Urothelium cell line (cell line): Measurements from ENCODE around the gene C9orf43.
"Not testable (repeated sequence)": the region's sequence is repeated elsewhere in the genome, so short reads cannot be mapped to it uniquely, and the experiment has no call there.

Experiments used
- DNase-seq: peaks from one replicate; pipeline ENCODE4 v3.0.0; 2011; ENCODE audit warnings: low spot score, mixed read lengths
- FAIRE-seq: peaks from 2 replicates; lab custom pipeline; 2011; peaks lifted over from hg19 to GRCh38; lab: Jason Lieb, UNC

Gene C9orf43

GRCh38 chr9:113416149-113416721 lies 5.7 kb downstream of the C9orf43 start:
- FAIRE-seq (no peak), DNase-seq (no peak)

- FAIRE-seq (no peak), DNase-seq (no peak)
These were observed 6.8 kb downstream of the C9orf43 start for GRCh38 chr9:113417370-113417769.

GRCh38 chr9:113421726-113422125 lies 11.2 kb downstream of the C9orf43 start:
- DNase-seq (no peak), FAIRE-seq (no peak)

- no peak for FAIRE-seq
- no peak for DNase-seq
These were observed 14.5 kb downstream of the C9orf43 start for GRCh38 chr9:113425072-113425471.

GRCh38 chr9:113426701-113427100 lies 16.2 kb downstream of the C9orf43 start:
- no peak for FAIRE-seq

GRCh38 chr9:113427629-113428028 lies 17.1 kb downstream of the C9orf43 start:
- FAIRE-seq: no peak

More at GRCh38 chr9:113426701-113427100, 16.2 kb downstream of the C9orf43 start:
- DNase-seq: no peak

GRCh38 chr9:113428062-113428615 lies 17.6 kb downstream of the C9orf43 start:
- DNase-seq: no peak
- no peak for FAIRE-seq

More at GRCh38 chr9:113427629-113428028, 17.1 kb downstream of the C9orf43 start:
- no peak for DNase-seq

- no peak for DNase-seq
- no peak for FAIRE-seq
These were observed 20.6 kb downstream of the C9orf43 start for GRCh38 chr9:113431191-113431590.

GRCh38 chr9:113436728-113437515 lies 26.4 kb downstream of the C9orf43 start:
- FAIRE-seq (no peak), DNase-seq (no peak)

- not testable (repeated sequence) for FAIRE-seq
These were observed 27.2 kb downstream of the C9orf43 start for GRCh38 chr9:113437716-113438115.

GRCh38 chr9:113444736-113445135 lies 34.2 kb downstream of the C9orf43 start:
- no peak for DNase-seq
- no peak for FAIRE-seq

More at GRCh38 chr9:113437716-113438115, 27.2 kb downstream of the C9orf43 start:
- DNase-seq: not testable (repeated sequence)

- FAIRE-seq: no peak
- DNase-seq: peak; percentile 49
These were observed 35.8 kb downstream of the C9orf43 start for GRCh38 chr9:113446323-113446740.

GRCh38 chr9:113449376-113449775 lies 38.8 kb downstream of the C9orf43 start:
- DNase-seq (no peak), FAIRE-seq (no peak)

GRCh38 chr9:113452113-113452605 lies 41.6 kb downstream of the C9orf43 start:
- FAIRE-seq: no peak
- no peak for DNase-seq

- no peak for FAIRE-seq
- DNase-seq: peak; percentile 40
These were observed 44.6 kb downstream of the C9orf43 start for GRCh38 chr9:113454914-113455761.

- DNase-seq (no peak), FAIRE-seq (no peak)
These were observed 45.7 kb downstream of the C9orf43 start for GRCh38 chr9:113456235-113456634.

- FAIRE-seq (no peak), DNase-seq (no peak)
These were observed 50.7 kb downstream of the C9orf43 start for GRCh38 chr9:113461285-113461684.

- no peak for FAIRE-seq
- no peak for DNase-seq
These were observed 51.4 kb downstream of the C9orf43 start for GRCh38 chr9:113461943-113462342.

- FAIRE-seq: no peak
- no peak for DNase-seq
These were observed 52.3 kb downstream of the C9orf43 start for GRCh38 chr9:113462781-113463286.

- no peak for FAIRE-seq
- peak; percentile 57 for DNase-seq
These were observed 53.1 kb downstream of the C9orf43 start, which contains the start of gene RGS3 for GRCh38 chr9:113463418-113464285. Gene RGS3 (plus strand): TSS chr9:113463727. CDS start chr9:113463803, 76 bp downstream.
